ENCODE measurements around the gene KCNIP4.

GRCh38 chr4:21181716-21182115 lies 766.9 kb downstream of the KCNIP4 start:
- no peak for TF ChIP-seq CTCF (IDR thresholded peaks at IDR 0.05 in 8 of 11, conservative IDR thresholded peaks at IDR 0.05 in 3 of 11)
- TF ChIP-seq POLR2AphosphoS5 (IDR thresholded peaks at IDR 0.05), result no peak
- TF ChIP-seq POLR2A (IDR thresholded peaks at IDR 0.05), result no peak
